K562 (cell line): ENCODE results near the gene EXOSC2. TPM values are rescaled to one million over a fixed set of nuclear protein-coding genes. Genes with fewer than 3 reads are reported as not detected.
A peak's percentile ranks its signal among the peaks of the same experiment; 100 is the strongest.

Source experiments
- ATF7 ChIP-seq: fragments of 450-650 bp; IDR thresholded peaks from 2 replicates; pipeline ENCODE4 v1.7.1; 2014; ENCODE audit warnings: mild to moderate bottlenecking, moderate library complexity
- CEBPB ChIP-seq: fragments of 450-650 bp; IDR thresholded peaks from 2 replicates; pipeline ENCODE4 v1.6.1; 2016; ENCODE audit warnings: missing genetic modification characterization, missing compliant biosample characterization
- CHD2 ChIP-seq: IDR thresholded peaks from 2 replicates; pipeline ENCODE4 v1.6.1; 2011; ENCODE audit warnings: low read depth, low read length
- ETV5 ChIP-seq: sonication (generic); formaldehyde crosslinking; IDR thresholded peaks from 2 replicates; pipeline ENCODE4 v1.4.0; 2020; ENCODE audit warnings: low read depth, mild to moderate bottlenecking, missing genetic modification reagents
- GABPA ChIP-seq: fragments of 200-800 bp; sonication (Bioruptor generic); conservative IDR thresholded peaks from 2 replicates; pipeline ENCODE4 v1.6.1; 2016; ENCODE audit warnings: low read depth, missing genetic modification characterization, missing compliant biosample characterization
- HDAC1 ChIP-seq, 2 experiments: fragments of 450-650 bp; IDR thresholded peaks; 2 replicates each; pipeline ENCODE4 v1.6.1; 2016 to 2017; ENCODE audit warnings: inconsistent platforms in 1 of 2, mild to moderate bottlenecking in 1 of 2, moderate library complexity in 1 of 2
- LARP7 ChIP-seq: fragments of 450-650 bp; IDR thresholded peaks from 2 replicates; pipeline ENCODE4 v1.6.1; 2016
- NFATC3 ChIP-seq: fragments of 450-650 bp; IDR thresholded peaks from 2 replicates; pipeline ENCODE4 v1.6.1; 2017; ENCODE audit warnings: mild to moderate bottlenecking
- NFE2 ChIP-seq: IDR thresholded peaks from 2 replicates; pipeline ENCODE4 v1.6.1; 2014; ENCODE audit warnings: antibody characterized with exemption, low read depth
- NFIX ChIP-seq: fragments of 250-450 bp; sonication (Bioruptor Pico); IDR thresholded peaks from 2 replicates; pipeline ENCODE4 v1.4.0; 2020; ENCODE audit warnings: low read depth, mild to moderate bottlenecking, moderate library complexity
- PYGO2 ChIP-seq: fragments of 450-650 bp; IDR thresholded peaks from 2 replicates; pipeline ENCODE4 v1.6.1; 2016; ENCODE audit warnings: mild to moderate bottlenecking, missing genetic modification characterization, moderate library complexity, missing compliant biosample characterization
- RAD51 ChIP-seq: fragments of 450-650 bp; IDR thresholded peaks from 2 replicates; pipeline ENCODE4 v1.7.1; 2016; ENCODE audit warnings: low read depth, mild to moderate bottlenecking, borderline replicate concordance
- RBM39 ChIP-seq: fragments of 200-400 bp; formaldehyde crosslinking; optimal IDR thresholded peaks from 2 replicates; pipeline ENCODE3; 2018; ENCODE audit warnings: low read depth, low read length
- SMARCE1 ChIP-seq: fragments of 450-650 bp; IDR thresholded peaks from 2 replicates; pipeline ENCODE4 v1.7.1; 2016; ENCODE audit warnings: mild to moderate bottlenecking
- TAF7 ChIP-seq: fragments of 450-650 bp; IDR thresholded peaks from 2 replicates; pipeline ENCODE4 v1.6.1; 2016; ENCODE audit warnings: missing genetic modification characterization, missing compliant biosample characterization
- TEAD1 ChIP-seq, 2 experiments: fragments of 450-650 bp in 1 of 2; sonication (generic) in 1 of 2; formaldehyde crosslinking; IDR thresholded peaks; 2 replicates each; pipeline versions ENCODE4 v1.4.0 to v1.8.0; 2020 to 2022; ENCODE audit warnings: mild to moderate bottlenecking in 2 of 2, missing genetic modification reagents in 1 of 2
- TGIF2 ChIP-seq: sonication (generic); formaldehyde crosslinking; IDR thresholded peaks from 2 replicates; pipeline ENCODE4 v1.8.1; 2022; ENCODE audit warnings: mild to moderate bottlenecking, missing genetic modification reagents, moderate library complexity
- TOE1 ChIP-seq, 2 experiments: fragments of 450-650 bp in 1 of 2; sonication (generic) in 1 of 2; formaldehyde crosslinking in 1 of 2; IDR thresholded peaks; 2 replicates each; pipeline versions ENCODE4 v1.7.1 to v1.8.0; 2016 to 2022; ENCODE audit warnings: borderline replicate concordance in 2 of 2, mild to moderate bottlenecking in 2 of 2, antibody characterized with exemption in 1 of 2, inconsistent platforms in 1 of 2, low read depth in 1 of 2, missing genetic modification reagents in 1 of 2, moderate library complexity in 1 of 2
- USF2 ChIP-seq: sonication (generic); formaldehyde crosslinking; IDR thresholded peaks from 2 replicates; pipeline ENCODE4 v1.5.0; 2020; ENCODE audit warnings: missing genetic modification reagents
- XRCC4 ChIP-seq: IDR thresholded peaks from one replicate; pipeline ENCODE4 v1.6.1; 2011; ENCODE audit not compliant: insufficient read depth, insufficient read length; ENCODE audit errors: extremely low read depth
- ZNF146 ChIP-seq: IDR thresholded peaks from one replicate; pipeline ENCODE4 v1.6.1; 2018; ENCODE audit warnings: missing compliant biosample characterization; ENCODE audit not compliant: unreplicated experiment
- ZNF354B ChIP-seq: fragments of 250-450 bp; sonication (Bioruptor Pico); IDR thresholded peaks from 2 replicates; pipeline ENCODE4 v1.4.0; 2020
- ZNF436 ChIP-seq: fragments of 250-450, 450-650 bp; sonication (Bioruptor Pico); formaldehyde crosslinking; IDR thresholded peaks from 2 replicates; pipeline ENCODE4 v1.7.0; 2020; ENCODE audit warnings: mild to moderate bottlenecking
- ZNF589 ChIP-seq: fragments of 200-800 bp; sonication (Bioruptor generic); IDR thresholded peaks from 2 replicates; pipeline ENCODE4 v1.6.1; 2016; ENCODE audit warnings: low read depth, missing genetic modification characterization, missing compliant biosample characterization
- polyA plus RNA-seq, 8 experiments: library from polyadenylated mRNA; depleted of rRNA in 4 of 8; stranded (reverse) in 5 of 8; unstranded in 3 of 8; fragments of >200 nt; fragmentation: Nextera tagmentation in 2 of 8; fragmentation: Illumina TruSeq in 1 of 8; extraction: Ambion mirVana in 2 of 8; extraction: Trizol in 1 of 8; gene quantifications; 2 replicates each; pipeline versions ENCODE4 v1.2.1 to v1.2.3, GENCODE V29; 2011 to 2014; ENCODE audit warnings: inconsistent platforms in 1 of 8, missing spikeins in 1 of 8
- total RNA-seq, 7 experiments: library from RNA; depleted of rRNA in 6 of 7; stranded (reverse); fragments of >200 nt in 6 of 7; fragmentation: Illumina TruSeq in 2 of 7; extraction: Trizol in 2 of 7; gene quantifications; 2 replicates each; pipeline versions ENCODE4 v1.2.1 to v1.2.3, GENCODE V29; 2011 to 2021; ENCODE audit warnings: low replicate concordance in 1 of 7
- TF ChIP-seq, protein P1 (sequence below): sonication (generic); formaldehyde crosslinking; IDR thresholded peaks from 2 replicates; pipeline ENCODE4 v1.8.0; 2023; ENCODE audit warnings: missing genetic modification reagents, mild to moderate bottlenecking, borderline replicate concordance

Gene EXOSC2
- total and polyA plus RNA-seq, 9 of the 15 experiments (the other 6 are each of a cell fraction or from before 2014, with no cell fraction given), result 46.0 to 101 (median 77.6) TPM

DNA sequence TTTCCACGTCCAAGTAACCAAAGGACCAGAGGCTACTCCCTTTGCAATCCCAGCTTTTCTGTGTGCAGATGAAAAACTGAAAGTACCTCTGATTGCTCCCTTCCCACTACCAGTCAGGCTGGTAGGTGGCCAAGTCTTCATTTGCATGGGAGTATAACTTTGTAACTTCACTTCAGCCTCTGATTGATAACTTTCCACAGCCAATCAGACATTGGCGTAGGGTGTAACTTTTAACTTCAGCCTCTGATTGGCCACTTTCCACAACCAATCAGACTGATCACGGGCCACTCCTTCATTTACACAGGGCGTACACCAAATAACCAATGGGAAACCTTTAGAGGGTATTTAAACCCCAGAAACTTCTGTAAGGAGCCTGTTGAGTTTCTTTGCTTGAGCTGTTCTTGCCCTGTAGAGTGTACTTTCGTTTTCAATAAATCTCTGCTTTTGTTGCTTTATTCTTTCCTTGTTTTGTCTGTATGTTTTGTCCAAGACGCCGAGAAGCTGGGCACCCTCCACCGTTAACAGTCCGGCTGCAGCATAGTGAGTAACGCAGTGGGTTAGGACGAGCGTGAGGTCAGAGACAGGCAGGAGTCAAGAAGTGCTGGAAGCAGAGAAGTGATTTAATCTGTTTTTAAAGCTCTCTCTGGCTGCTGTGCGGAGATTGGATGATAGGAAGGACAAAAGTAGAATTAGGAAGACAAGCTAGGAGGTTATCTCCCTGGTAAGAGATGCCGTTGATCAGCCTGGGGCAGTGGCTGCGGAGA is 3.5 kb upstream of the EXOSC2 start (continued):
- TF ChIP-seq, protein P1, sequence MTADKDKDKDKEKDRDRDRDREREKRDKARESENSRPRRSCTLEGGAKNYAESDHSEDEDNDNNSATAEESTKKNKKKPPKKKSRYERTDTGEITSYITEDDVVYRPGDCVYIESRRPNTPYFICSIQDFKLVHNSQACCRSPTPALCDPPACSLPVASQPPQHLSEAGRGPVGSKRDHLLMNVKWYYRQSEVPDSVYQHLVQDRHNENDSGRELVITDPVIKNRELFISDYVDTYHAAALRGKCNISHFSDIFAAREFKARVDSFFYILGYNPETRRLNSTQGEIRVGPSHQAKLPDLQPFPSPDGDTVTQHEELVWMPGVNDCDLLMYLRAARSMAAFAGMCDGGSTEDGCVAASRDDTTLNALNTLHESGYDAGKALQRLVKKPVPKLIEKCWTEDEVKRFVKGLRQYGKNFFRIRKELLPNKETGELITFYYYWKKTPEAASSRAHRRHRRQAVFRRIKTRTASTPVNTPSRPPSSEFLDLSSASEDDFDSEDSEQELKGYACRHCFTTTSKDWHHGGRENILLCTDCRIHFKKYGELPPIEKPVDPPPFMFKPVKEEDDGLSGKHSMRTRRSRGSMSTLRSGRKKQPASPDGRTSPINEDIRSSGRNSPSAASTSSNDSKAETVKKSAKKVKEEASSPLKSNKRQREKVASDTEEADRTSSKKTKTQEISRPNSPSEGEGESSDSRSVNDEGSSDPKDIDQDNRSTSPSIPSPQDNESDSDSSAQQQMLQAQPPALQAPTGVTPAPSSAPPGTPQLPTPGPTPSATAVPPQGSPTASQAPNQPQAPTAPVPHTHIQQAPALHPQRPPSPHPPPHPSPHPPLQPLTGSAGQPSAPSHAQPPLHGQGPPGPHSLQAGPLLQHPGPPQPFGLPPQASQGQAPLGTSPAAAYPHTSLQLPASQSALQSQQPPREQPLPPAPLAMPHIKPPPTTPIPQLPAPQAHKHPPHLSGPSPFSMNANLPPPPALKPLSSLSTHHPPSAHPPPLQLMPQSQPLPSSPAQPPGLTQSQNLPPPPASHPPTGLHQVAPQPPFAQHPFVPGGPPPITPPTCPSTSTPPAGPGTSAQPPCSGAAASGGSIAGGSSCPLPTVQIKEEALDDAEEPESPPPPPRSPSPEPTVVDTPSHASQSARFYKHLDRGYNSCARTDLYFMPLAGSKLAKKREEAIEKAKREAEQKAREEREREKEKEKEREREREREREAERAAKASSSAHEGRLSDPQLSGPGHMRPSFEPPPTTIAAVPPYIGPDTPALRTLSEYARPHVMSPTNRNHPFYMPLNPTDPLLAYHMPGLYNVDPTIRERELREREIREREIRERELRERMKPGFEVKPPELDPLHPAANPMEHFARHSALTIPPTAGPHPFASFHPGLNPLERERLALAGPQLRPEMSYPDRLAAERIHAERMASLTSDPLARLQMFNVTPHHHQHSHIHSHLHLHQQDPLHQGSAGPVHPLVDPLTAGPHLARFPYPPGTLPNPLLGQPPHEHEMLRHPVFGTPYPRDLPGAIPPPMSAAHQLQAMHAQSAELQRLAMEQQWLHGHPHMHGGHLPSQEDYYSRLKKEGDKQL (CRISPR knock-in tag), result no peak
- no peak for TF ChIP-seq NFIX (CRISPR knock-in tag)
- no peak for TF ChIP-seq TOE1 (IDR thresholded peaks at IDR 0.05; ENCODE audit: borderline replicate concordance)
- TF ChIP-seq TOE1 (CRISPR knock-in tag; IDR thresholded peaks at IDR 0.05; ENCODE audit: borderline replicate concordance, low read depth), result no peak
- no peak for TF ChIP-seq TGIF2
- TF ChIP-seq CHD2, result no peak
- TF ChIP-seq ZNF436, result no peak
- TF ChIP-seq ATF7, result peak; percentile 44; the same call in 1 of the 2 replicates
- TF ChIP-seq XRCC4, result no peak
- TF ChIP-seq GABPA (tag), result no peak
- TF ChIP-seq NFATC3, result no peak
- no peak for TF ChIP-seq LARP7
- TF ChIP-seq ETV5 (CRISPR knock-in tag), result no peak
- no peak for TF ChIP-seq SMARCE1
- no peak for TF ChIP-seq CEBPB (tag)
- TF ChIP-seq ZNF354B, result no peak
- no peak for TF ChIP-seq RBM39
- no peak for TF ChIP-seq PYGO2
- TF ChIP-seq ZNF589 (CRISPR knock-in tag), result no peak
- TF ChIP-seq RAD51, result 0 out of 2 replicates have a peak, but pooled peaks have one; percentile 6
- no peak for TF ChIP-seq TAF7 (tag)
- TF ChIP-seq TEAD1 (CRISPR knock-in tag; IDR thresholded peaks at IDR 0.05), result no peak
- TF ChIP-seq USF2 (CRISPR knock-in tag), result no peak
- no peak for TF ChIP-seq NFE2
- no peak for TF ChIP-seq ZNF146
- TF ChIP-seq HDAC1 (IDR thresholded peaks at IDR 0.05), result peak in 1 of 2 experiments; percentile 74; a peak in 2 of 4 replicates
